Measurements from ENCODE around the gene CKS1B. TPM values are rescaled to one million over a fixed set of nuclear protein-coding genes. Genes with fewer than 3 reads are reported as not detected.

CKS1B gene
- total RNA-seq, 1 experiment from 2014 or later = 295 TPM

- DNase-seq (ENCODE audit: low spot score) = no peak
- TF ChIP-seq CTCF (conservative IDR thresholded peaks at IDR 0.05; ENCODE audit: low read depth, low read length) = no peak
- no peak for TF ChIP-seq EZH2 (IDR thresholded peaks at IDR 0.05; ENCODE audit: borderline replicate concordance, low read depth, low read length, poor library complexity, severe bottlenecking)
- peaks cover 20% of the 10 kb centered on the region for H3K36me3 ChIP-seq (ENCODE audit: insufficient read depth, low read length, poor library complexity, severe bottlenecking)
- ChIA-PET POLR2A (ENCODE audit: low non-redundant PET) (no interaction called here), CTCF (interaction anchor here (1.0 kb wide), 1 partner anchor 40 kb away, joined by 6 read pairs; no protein-coding TSS in a partner anchor)
- H3K9me3 ChIP-seq (ENCODE audit: low read depth, low read length, poor library complexity, severe bottlenecking) = no peaks in the 10 kb centered on the region
- peaks cover 62% of the 10 kb centered on the region for H3K4me1 ChIP-seq (ENCODE audit: insufficient read depth, low read length, poor library complexity, severe bottlenecking)
- H3K27me3 ChIP-seq (replicated peaks; ENCODE audit: insufficient read depth, low read depth, low read length, poor library complexity) = no peaks in the 10 kb centered on the region
- BruUV-seq (replicated peaks) = no TSS peak
- intact Hi-C loops (cut with micrococcal nuclease; ENCODE audit: unreplicated experiment) = no loop called here
- peak overlapping the region; percentile 96 for H3K27ac ChIP-seq (ENCODE audit: low read depth, low read length, poor library complexity, severe bottlenecking)
- peak overlapping the region; percentile 59 for H3K4me3 ChIP-seq (ENCODE audit: low read depth, low read length, poor library complexity, severe bottlenecking)
These were observed 2.3 kb upstream of the CKS1B start for GRCh38 chr1:154972213-154972516.

- Histone ChIP-seq H3K36me3 (ENCODE audit: insufficient read depth, low read length, poor library complexity, severe bottlenecking) (peaks cover 20% of the 10 kb centered on the region), H3K4me3 (ENCODE audit: low read depth, low read length, poor library complexity, severe bottlenecking) (peak overlapping the region; percentile 59), H3K27ac (ENCODE audit: low read depth, low read length, poor library complexity, severe bottlenecking) (peak overlapping the region; percentile 96), H3K9me3 (ENCODE audit: low read depth, low read length, poor library complexity, severe bottlenecking) (no peaks in the 10 kb centered on the region), H3K4me1 (ENCODE audit: insufficient read depth, low read length, poor library complexity, severe bottlenecking) (peaks cover 63% of the 10 kb centered on the region), H3K27me3 (replicated peaks; ENCODE audit: insufficient read depth, low read depth, low read length, poor library complexity) (no peaks in the 10 kb centered on the region)
- DNase-seq (ENCODE audit: low spot score) = peak; percentile 86
- intact Hi-C loops (cut with micrococcal nuclease; ENCODE audit: unreplicated experiment) = no loop called here
- BruUV-seq (replicated peaks) = no TSS peak
- POLR2A ChIA-PET (ENCODE audit: low non-redundant PET) = interaction anchor here (0.6 kb wide), 1 partner anchor 8 kb away, joined by 3 read pairs; no protein-coding TSS in a partner anchor
- CTCF ChIA-PET = interaction anchor here (1.0 to 1.1 kb wide), 2 partner anchors 22 to 39 kb away, joined by 4 to 6 read pairs; no protein-coding TSS in a partner anchor
- TF ChIP-seq EZH2 (IDR thresholded peaks at IDR 0.05; ENCODE audit: borderline replicate concordance, low read depth, low read length, poor library complexity, severe bottlenecking) (no peak), CTCF (conservative IDR thresholded peaks at IDR 0.05; ENCODE audit: low read depth, low read length) (no peak)
These were observed 1.8 kb upstream of the CKS1B start for GRCh38 chr1:154972517-154973343.

GRCh38 chr1:154973344-154974101, 958 bp upstream of the CKS1B start:
- no peaks in the 10 kb centered on the region for H3K9me3 ChIP-seq (ENCODE audit: low read depth, low read length, poor library complexity, severe bottlenecking)
- H3K36me3 ChIP-seq (ENCODE audit: insufficient read depth, low read length, poor library complexity, severe bottlenecking) = peaks cover 20% of the 10 kb centered on the region
- H3K27me3 ChIP-seq (replicated peaks; ENCODE audit: insufficient read depth, low read depth, low read length, poor library complexity) = no peaks in the 10 kb centered on the region
- POLR2A ChIA-PET (ENCODE audit: low non-redundant PET) = interaction anchor here (0.6 to 0.7 kb wide), 3 partner anchors 9 to 406 kb away, joined by 3 to 23 read pairs (median 3); partner anchors contain the start of gene CHRNB2
- peak; percentile 97 for DNase-seq (ENCODE audit: low spot score)
- CTCF ChIA-PET = interaction anchor here (0.9 to 1.1 kb wide), 4 partner anchors 12 to 77 kb away, joined by 4 to 6 read pairs (median 4); partner anchors contain the start of gene PYGO2
- intact Hi-C loops (cut with micrococcal nuclease; ENCODE audit: unreplicated experiment) = no loop called here
- peaks cover 55% of the 10 kb centered on the region for H3K4me1 ChIP-seq (ENCODE audit: insufficient read depth, low read length, poor library complexity, severe bottlenecking)
- peak overlapping the region; percentile 59 for H3K4me3 ChIP-seq (ENCODE audit: low read depth, low read length, poor library complexity, severe bottlenecking)
- TSS peak; percentile 43 for BruUV-seq (replicated peaks)
- TF ChIP-seq EZH2 (IDR thresholded peaks at IDR 0.05; ENCODE audit: borderline replicate concordance, low read depth, low read length, poor library complexity, severe bottlenecking) (no peak), CTCF (conservative IDR thresholded peaks at IDR 0.05; ENCODE audit: low read depth, low read length) (peak; percentile 41; the same call in 1 of the 2 replicates)
- peak overlapping the region; percentile 96 for H3K27ac ChIP-seq (ENCODE audit: low read depth, low read length, poor library complexity, severe bottlenecking)
